ENCODE measurements around the gene RAI14. TPM values are rescaled to one million over a fixed set of nuclear protein-coding genes. Genes with fewer than 3 reads are reported as not detected.

Gene RAI14
- total RNA-seq, 2 donors from 2014 or later: 25.7 to 27.5 TPM

DNA sequence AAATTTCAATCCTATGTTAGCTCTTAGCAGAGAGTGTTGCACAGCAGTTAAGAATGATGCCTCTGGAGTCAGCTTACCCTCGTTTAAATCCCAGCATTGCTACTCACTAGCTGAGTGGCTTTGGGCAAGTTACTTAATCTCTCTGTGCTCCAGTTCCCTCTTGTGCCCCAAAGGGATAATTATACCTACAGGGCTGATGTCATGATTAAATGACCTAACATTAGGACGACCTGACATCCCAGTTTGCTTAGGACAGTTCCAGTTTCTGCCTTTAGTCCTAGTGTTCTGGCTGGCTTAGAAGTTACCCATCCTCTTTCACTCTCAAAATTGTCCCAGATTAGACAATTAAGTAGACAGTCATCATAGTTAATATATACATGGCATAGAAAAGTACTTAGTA, 4.3 kb upstream of the RAI14 start:
- Histone ChIP-seq H3K9me3 (no peaks in the 10 kb centered on the region), H3K4me3 (no peak overlapping the region), H3K27me3 (no peaks in the 10 kb centered on the region), H3K4me1 (peaks cover 4% of the 10 kb centered on the region), H3K36me3 (replicated peaks in 1 of 2; ENCODE audit: insufficient read depth in 1 of 2, low read depth in 2 of 2) (no peaks in the 10 kb centered on the region), H3K27ac (no peak overlapping the region)
- DNase-seq: no peak
- 46 to 53% methylated on average over 2 of the region's 2 CpGs for WGBS, 2 donors
- no peak for TF ChIP-seq POLR2A (IDR thresholded peaks at IDR 0.05)
- TF ChIP-seq, protein P1, sequence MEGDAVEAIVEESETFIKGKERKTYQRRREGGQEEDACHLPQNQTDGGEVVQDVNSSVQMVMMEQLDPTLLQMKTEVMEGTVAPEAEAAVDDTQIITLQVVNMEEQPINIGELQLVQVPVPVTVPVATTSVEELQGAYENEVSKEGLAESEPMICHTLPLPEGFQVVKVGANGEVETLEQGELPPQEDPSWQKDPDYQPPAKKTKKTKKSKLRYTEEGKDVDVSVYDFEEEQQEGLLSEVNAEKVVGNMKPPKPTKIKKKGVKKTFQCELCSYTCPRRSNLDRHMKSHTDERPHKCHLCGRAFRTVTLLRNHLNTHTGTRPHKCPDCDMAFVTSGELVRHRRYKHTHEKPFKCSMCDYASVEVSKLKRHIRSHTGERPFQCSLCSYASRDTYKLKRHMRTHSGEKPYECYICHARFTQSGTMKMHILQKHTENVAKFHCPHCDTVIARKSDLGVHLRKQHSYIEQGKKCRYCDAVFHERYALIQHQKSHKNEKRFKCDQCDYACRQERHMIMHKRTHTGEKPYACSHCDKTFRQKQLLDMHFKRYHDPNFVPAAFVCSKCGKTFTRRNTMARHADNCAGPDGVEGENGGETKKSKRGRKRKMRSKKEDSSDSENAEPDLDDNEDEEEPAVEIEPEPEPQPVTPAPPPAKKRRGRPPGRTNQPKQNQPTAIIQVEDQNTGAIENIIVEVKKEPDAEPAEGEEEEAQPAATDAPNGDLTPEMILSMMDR (IDR thresholded peaks at IDR 0.05): no peak
- no peak for ATAC-seq
- intact Hi-C loops (cut with DNase I): no loop called here

DNA sequence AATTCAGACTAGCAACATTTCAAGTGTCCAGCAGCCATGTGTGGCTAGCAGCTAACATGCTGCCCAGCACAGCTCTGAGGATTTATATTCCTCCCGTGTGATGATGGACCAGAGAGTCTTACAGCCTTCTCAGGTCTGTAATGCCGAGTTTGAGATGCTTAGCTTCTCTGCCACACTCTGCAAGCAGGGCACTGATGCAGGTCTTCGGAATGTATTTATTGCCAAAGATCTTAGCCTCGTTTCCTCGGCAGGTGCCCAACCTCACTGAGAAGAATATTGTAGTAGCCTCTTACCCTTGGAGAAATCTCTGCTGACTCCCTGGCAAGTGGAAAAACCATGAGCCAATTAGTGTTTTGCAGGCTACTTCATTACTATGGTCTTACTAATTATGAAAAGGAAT, 3.7 kb upstream of the RAI14 start:
- 60 to 64% methylated on average over 5 of the region's 5 CpGs for WGBS, 2 donors
- ATAC-seq (no peak), DNase-seq (no peak)
- H3K27me3 ChIP-seq: no peaks in the 10 kb centered on the region
- no peaks in the 10 kb centered on the region for H3K36me3 ChIP-seq (replicated peaks in 1 of 2; ENCODE audit: insufficient read depth in 1 of 2, low read depth in 2 of 2)
- intact Hi-C loops (cut with DNase I): no loop called here
- H3K27ac ChIP-seq: no peak overlapping the region
- H3K4me3 ChIP-seq: no peak overlapping the region
- TF ChIP-seq, protein P1 (IDR thresholded peaks at IDR 0.05): no peak
- TF ChIP-seq POLR2A (IDR thresholded peaks at IDR 0.05): no peak
- H3K9me3 ChIP-seq: no peaks in the 10 kb centered on the region
- H3K4me1 ChIP-seq: peaks cover 10% of the 10 kb centered on the region

DNA sequence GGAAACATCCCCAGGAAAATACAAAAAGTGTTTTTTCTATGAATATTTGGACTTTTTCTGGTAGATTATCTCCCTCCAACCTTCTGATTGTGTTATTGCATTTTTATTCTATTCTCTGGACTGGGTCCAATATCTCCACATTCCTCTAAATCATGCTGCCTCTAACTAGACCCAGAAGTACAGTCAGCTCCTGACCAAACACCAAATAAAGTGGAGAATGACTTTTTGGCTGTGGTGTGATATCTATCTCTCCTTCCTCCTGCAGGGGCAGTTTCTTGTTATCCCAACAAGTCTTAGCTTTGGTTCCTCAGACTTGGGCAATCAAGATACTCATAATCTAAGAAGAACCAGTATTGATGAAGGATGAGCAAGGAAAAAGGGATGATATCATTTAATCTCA, 3.2 kb upstream of the RAI14 start:
- no peak overlapping the region for H3K27ac ChIP-seq
- H3K4me3 ChIP-seq: no peak overlapping the region
- DNase-seq: no peak
- H3K9me3 ChIP-seq: no peaks in the 10 kb centered on the region
- no peaks in the 10 kb centered on the region for H3K27me3 ChIP-seq
- TF ChIP-seq, protein P1 (IDR thresholded peaks at IDR 0.05): no peak
- no peak for TF ChIP-seq POLR2A (IDR thresholded peaks at IDR 0.05)
- intact Hi-C loops (cut with DNase I): no loop called here
- no peak for ATAC-seq
- H3K4me1 ChIP-seq: peaks cover 14% of the 10 kb centered on the region
- no peaks in the 10 kb centered on the region for H3K36me3 ChIP-seq (replicated peaks in 1 of 2; ENCODE audit: insufficient read depth in 1 of 2, low read depth in 2 of 2)

DNA sequence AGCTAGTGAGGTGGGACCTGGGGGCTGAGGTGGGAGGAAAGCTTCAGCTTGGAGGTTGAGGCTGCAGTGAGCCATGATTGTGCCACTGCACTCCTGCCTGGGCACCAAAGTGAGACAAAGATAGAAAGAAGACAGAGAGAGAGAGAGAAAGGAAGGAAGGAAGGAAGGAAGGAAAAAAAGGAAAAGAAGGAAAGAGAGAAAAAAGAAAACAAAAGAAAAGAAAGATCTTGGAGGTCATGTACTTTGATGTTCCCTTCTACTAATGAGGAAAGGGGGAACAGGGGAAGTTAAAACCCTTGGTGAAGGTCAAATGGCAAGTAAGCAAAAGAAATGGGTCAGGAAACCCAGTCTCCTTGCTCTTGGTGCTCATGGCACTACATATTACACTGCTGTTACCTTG, 2.4 kb upstream of the RAI14 start:
- H3K27ac ChIP-seq: no peak overlapping the region
- DNase-seq (no peak), ATAC-seq (no peak)
- no peaks in the 10 kb centered on the region for H3K36me3 ChIP-seq (replicated peaks in 1 of 2; ENCODE audit: insufficient read depth in 1 of 2, low read depth in 2 of 2)
- no peaks in the 10 kb centered on the region for H3K27me3 ChIP-seq
- no peak for TF ChIP-seq POLR2A (IDR thresholded peaks at IDR 0.05)
- TF ChIP-seq, protein P1 (IDR thresholded peaks at IDR 0.05): no peak
- intact Hi-C loops (cut with DNase I): no loop called here
- H3K9me3 ChIP-seq: no peaks in the 10 kb centered on the region
- no peak overlapping the region for H3K4me3 ChIP-seq
- peaks cover 20% of the 10 kb centered on the region for H3K4me1 ChIP-seq

DNA sequence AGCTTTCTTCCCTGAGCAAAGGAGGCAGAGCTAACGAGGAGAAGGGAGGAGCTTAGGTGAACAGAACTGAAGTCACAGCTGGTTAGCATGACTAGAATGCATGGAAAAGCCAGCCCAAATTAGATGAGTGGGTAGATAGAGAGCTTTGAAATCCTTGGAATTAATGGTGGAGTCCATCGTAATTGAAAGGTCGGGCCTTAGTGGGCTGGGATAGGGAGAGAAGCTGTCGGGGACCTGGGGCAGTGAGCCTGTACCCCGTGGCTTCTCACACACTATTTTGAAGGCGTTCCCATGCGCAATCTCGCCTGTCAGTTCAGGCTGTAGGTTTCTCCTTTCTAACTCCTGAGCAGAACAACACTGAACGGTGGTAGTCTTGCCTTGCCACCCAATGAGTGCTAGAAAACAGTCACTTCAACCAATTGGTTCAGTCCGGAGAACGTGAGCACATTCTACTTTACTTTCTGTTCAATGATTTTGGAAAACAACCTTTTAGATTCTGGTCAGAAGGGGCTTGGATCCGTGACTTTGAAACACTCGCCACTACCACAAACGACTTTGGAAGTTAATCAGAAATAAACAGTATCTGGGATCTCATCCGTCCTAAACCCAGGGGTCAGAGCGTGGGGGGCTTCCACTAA, 655 bp upstream of the RAI14 start:
- peaks cover 20% of the 10 kb centered on the region for H3K4me1 ChIP-seq
- H3K27ac ChIP-seq: peak overlapping the region; percentile 84 to 94 (median 91)
- H3K9me3 ChIP-seq: no peaks in the 10 kb centered on the region
- peak; percentile 61 to 77 (median 72) for DNase-seq
- peak; percentile 76 for ATAC-seq
- TF ChIP-seq POLR2A (IDR thresholded peaks at IDR 0.05): peak in 2 of 3 donors; percentile 54 to 67
- TF ChIP-seq, protein P1 (IDR thresholded peaks at IDR 0.05): no peak
- 0 to 2% methylated on average over 16 of the region's 16 CpGs for WGBS, 2 donors
- H3K36me3 ChIP-seq (replicated peaks in 1 of 2; ENCODE audit: insufficient read depth in 1 of 2, low read depth in 2 of 2): no peaks in the 10 kb centered on the region
- H3K4me3 ChIP-seq: peak overlapping the region; percentile 25 to 72
- no peaks in the 10 kb centered on the region for H3K27me3 ChIP-seq
- intact Hi-C loops (cut with DNase I): no loop called here

Data from body of pancreas (tissue), 4 donors.